Measurements from ENCODE around the gene F13A1.

F13A1 gene

DNA sequence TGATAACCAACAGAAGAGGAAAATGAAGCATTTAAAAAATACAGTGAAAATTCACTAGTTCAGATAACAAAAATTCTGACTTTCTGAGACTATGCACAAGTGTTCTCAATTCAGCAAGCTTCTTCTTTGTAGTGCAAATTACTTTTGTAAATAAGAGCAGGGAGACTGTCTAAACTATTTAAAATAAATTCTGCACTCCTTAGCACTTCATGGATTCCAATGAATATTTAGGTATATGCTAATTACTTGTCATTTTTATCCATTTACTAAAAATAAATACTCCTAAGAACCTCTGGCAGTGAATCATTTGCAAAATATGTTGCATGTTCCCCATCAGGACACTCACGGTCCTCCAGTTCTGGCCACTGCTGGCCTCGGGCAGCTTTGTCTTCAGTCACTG is 139.8 kb downstream of the F13A1 start:
- DNase-seq = no peak

- DNase-seq = no peak
Observed at GRCh38 chr6:6179858-6180623, 140.4 kb downstream of the F13A1 start.

- DNase-seq = no peak
Observed at GRCh38 chr6:6178795-6179194, 141.7 kb downstream of the F13A1 start.

DNA sequence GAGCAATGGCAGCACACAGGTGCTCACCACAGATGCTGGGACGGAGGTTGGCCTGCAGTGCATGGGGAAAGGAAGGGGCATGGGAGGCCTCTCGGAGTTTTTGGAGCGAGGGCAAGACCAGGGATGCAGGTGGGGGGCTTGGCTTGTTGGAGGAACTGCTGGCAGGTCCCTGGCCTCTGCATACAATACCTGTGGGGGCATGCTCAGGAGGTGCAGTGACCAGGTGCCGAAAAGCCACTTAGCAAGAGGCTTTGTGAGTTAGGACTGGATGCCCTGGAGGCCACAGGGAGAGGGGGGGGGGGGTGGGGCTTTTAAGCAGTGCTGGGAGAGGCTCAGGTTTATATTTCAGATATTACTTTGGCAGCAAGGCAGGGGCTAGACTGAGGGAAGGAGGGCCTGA is 142.7 kb downstream of the F13A1 start:
- DNase-seq = no peak

DNA sequence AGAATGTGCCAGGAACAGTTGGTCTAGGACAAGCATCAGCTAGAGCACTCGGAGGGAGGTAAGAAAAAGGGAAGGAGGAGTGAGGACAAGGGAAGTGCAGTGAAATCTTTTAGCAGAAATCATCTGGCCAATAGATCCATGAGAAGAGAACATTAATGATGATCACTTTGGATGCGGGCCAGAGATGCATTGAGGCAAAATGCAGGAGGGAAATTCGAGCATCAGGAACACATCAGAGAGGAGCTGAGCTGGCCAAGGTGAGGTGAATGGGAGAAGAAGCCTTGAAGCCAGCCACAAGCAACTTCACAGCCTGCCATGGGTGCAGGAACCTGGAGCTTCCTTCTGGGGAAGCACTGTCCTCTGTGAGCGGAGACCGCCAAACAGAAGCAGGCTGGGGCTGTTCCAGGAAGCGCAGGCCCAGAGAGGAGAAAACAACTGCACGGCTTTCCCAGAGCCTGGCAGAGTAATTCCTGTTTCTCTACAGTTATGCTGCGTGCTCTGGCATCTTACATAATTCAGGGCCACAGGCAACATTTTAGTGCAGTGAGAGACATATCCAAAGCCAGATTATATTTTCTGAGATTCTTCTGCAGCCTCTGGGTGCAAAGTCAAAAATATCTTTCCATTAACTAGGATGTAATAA is 143.8 kb downstream of the F13A1 start:
- DNase-seq = no peak

GRCh38 chr6:6176127-6176526 is 144.3 kb downstream of the F13A1 start:
- DNase-seq = no peak

GRCh38 chr6:6169141-6169540 is 151.3 kb downstream of the F13A1 start:
- no peak for DNase-seq

- DNase-seq = no peak
Observed at GRCh38 chr6:6166064-6166463, 154.4 kb downstream of the F13A1 start.

DNA sequence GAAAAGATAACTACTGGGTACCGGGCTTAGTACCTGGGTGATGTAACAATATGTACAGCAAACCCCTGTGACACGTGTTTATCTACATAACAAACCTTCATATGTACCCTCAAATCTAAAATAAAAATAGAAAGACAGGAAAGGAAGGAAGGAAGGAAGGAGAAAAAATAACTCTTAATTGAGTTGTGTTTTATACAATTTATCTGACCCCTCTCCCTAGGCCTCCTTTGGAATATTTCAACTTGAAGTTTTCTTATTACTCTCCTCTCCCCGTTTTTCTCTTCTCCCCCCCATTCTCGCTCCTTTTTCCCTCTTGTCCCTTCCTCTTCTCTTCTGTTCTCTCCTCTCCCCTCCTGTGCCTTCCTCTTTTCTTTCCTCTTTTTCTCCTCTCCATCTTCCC is 156.1 kb downstream of the F13A1 start:
- DNase-seq = no peak

GRCh38 chr6:6154335-6154734 is 166.1 kb downstream of the F13A1 start:
- no peak for DNase-seq

GRCh38 chr6:6152060-6152459 is 168.4 kb downstream of the F13A1 start:
- DNase-seq = no peak

DNA sequence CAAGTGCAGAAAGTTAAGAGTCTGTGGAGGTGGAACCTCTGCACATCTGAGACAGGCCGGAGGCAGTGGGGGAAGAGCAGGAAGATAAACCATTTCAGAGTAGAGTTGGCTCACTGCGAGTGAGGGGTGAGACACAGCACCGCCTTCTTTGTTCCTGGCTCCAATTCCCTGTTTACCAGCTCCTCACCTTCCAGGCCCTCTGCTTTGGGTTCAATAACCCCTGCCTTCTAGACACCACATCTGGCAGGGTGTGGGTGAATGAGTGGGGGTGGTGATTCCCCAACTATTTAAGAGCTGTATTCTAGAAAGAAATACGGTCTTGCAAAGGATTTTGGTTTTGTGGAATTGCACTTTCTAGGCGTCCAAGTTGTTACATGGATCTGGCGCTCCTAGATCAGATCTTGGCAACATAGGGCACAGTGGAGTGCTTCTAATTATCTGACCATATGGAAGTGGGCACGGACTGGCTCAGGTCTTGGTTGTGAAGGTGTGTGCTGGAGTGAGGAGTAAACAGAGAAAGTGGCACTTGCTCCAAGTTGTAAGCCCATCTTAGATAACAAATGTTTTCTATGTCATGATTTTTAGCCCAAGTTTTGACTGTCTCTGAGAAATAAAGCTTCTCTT is 172.2 kb downstream of the F13A1 start:
- no peak for DNase-seq

DNA sequence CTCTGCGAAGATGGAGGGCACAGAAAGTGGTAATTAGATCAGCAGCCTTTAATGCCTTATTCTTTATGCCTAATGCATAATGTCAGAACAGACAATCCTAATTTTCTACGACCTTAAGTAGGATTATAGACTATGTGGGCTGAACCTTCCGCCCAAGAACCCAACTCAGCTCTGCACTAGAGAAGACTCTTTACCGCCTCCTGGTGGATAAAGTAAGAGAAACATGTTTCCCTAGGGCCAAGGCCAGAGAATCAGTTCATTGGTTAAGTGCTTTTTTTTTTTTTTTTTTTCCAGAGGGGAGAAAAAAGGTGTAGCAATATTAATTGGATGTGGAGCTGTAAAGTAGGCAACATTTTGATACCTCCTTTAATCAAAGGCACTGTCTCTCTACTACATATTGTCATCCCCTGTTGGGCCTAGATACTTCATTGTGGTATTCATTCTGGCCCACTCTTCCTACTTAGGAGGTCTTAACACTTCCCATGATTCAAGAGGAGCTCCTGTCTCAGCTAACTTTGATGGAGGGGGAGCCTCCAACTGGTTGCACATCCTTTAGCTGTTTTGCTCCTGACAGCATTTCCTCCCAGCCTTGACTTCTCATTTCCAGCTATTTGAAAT is 188.9 kb downstream of the F13A1 start:
- DNase-seq = no peak

DNA sequence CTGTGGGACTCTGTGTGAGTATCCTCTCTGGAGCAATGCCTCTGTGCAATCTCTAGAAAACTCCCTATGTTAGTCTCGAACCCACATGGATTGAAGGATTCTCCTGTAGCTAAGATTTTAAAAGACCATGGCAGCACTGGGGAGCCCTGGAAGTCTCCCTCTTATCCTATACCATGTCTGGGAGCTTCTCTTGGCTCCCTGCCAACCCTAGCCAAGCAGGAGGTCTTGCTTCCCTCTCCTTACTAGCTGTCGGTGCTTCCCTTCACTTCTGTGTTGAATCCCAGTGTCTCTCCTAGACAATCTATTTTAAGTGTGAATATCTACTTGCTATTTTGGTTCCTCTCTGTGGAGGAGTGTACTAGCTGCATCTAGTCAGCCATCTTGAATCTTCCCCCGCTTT is 195.0 kb downstream of the F13A1 start:
- DNase-seq = no peak

GRCh38 chr6:6123803-6124202 is 196.7 kb downstream of the F13A1 start:
- DNase-seq = no peak

- DNase-seq = no peak
Observed at GRCh38 chr6:6121943-6122342, 198.5 kb downstream of the F13A1 start.

GRCh38 chr6:6105472-6106036 is 214.9 kb downstream of the F13A1 start:
- DNase-seq = no peak
